Measurements from ENCODE around the gene BABAM2. TPM values are rescaled to one million over a fixed set of nuclear protein-coding genes. Genes with fewer than 3 reads are reported as not detected.
A peak's percentile ranks its signal among the peaks of the same experiment; 100 is the strongest.

The BABAM2 gene
- total and polyA plus RNA-seq, 2 of the 4 experiments (the other 2 are of a cell fraction): 20.9 to 23.1 TPM

DNA sequence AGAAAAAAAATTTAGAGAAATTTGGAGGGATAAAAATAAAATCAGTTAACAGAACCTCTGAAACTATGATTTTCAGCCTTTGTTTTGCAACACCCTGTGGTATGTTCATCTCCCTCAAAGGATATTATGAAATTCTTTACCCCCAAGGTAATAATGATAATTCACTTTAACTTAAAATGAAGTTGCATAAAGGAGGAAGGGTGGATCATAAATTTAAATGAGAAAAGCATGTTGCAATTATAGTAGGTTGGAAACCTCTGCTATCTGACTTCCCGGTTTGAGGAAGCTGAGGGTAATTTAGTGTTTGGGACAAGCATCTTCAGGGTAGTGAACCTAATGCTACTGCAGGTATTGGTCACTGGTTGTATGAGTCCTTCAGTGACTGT lies 102.9 kb downstream of the BABAM2 start:
- H2BK15ac ChIP-seq (ENCODE audit: low read depth, low read length): peak overlapping the region; percentile 97
- peak overlapping the region; percentile 70 for H4K91ac ChIP-seq (ENCODE audit: insufficient read depth, low read depth, low read length)
- H3K4me1 ChIP-seq (ENCODE audit: control insufficient read depth, insufficient read depth, low read length): peaks cover 6% of the 10 kb centered on the region
- H3K4ac ChIP-seq (ENCODE audit: low read depth, low read length): peak overlapping the region; percentile 79
- no CpG with 5 or more reads among the region's 1 CpG for WGBS, 2 experiments (ENCODE audit: extremely low coverage in 2 of 2, insufficient read length in 1 of 2)
- H3K18ac ChIP-seq (ENCODE audit: low read depth, low read length): peak overlapping the region; percentile 94; the same call in 1 of the 2 replicates
- ChIA-PET POLR2A (ENCODE audit: unreplicated experiment) (no interaction called here), CTCF (interaction anchor here (0.8 kb wide), 1 partner anchor 184 kb away, joined by 3 read pairs; no protein-coding TSS in a partner anchor)
- peak overlapping the region; percentile 57; the same call in 1 of the 2 replicates for H4K5ac ChIP-seq (ENCODE audit: low read depth, low read length)
- in situ Hi-C loops (cut with MboI; ENCODE audit: low sequenced_read_pairs): no loop called here
- peaks cover 5% of the 10 kb centered on the region for H3K9me1 ChIP-seq (ENCODE audit: insufficient read depth, low read length)
- no peak overlapping the region for H3K4me3 ChIP-seq (ENCODE audit: insufficient read depth, low read depth, low read length)
- peak overlapping the region; percentile 89 for H2BK120ac ChIP-seq (ENCODE audit: low read depth, low read length)
- H3K9ac ChIP-seq (ENCODE audit: low read depth, low read length): no peak overlapping the region
- no TSS peak for BruUV-seq (replicated peaks)
- H4K8ac ChIP-seq (ENCODE audit: low read depth in 2 of 2, low read length in 2 of 2): peak overlapping the region in 1 of 2 experiments; percentile 62; a peak in 3 of 4 replicates
- no peaks in the 10 kb centered on the region for H3K36me3 ChIP-seq (ENCODE audit: control insufficient read depth, insufficient read depth, low read length)
- TF ChIP-seq CEBPB (IDR thresholded peaks at IDR 0.05; ENCODE audit: low read depth, low read length): peak; percentile 22; the same call in 1 of the 2 replicates
- TF ChIP-seq FOS (IDR thresholded peaks at IDR 0.05; ENCODE audit: low read depth, low read length): no peak
- no peak for TF ChIP-seq SMC3 (IDR thresholded peaks at IDR 0.05; ENCODE audit: low read depth, low read length)
- dilution Hi-C loops (cut with HindIII; ENCODE audit: low sequenced_read_pairs, unreplicated experiment): no loop called here
- H2AK9ac ChIP-seq (replicated peaks; ENCODE audit: low read depth, low read length, poor library complexity): no peak overlapping the region
- intact Hi-C loops (cut with micrococcal nuclease): no loop called here
- ATAC-seq (ENCODE audit: low read depth): peak; percentile 35
- H3K56ac ChIP-seq (ENCODE audit: extremely low read depth, insufficient read depth, low read length): peak overlapping the region; percentile 34; the same call in 1 of the 2 replicates
- no peak for DNase-seq
- H3K79me1 ChIP-seq (ENCODE audit: low read depth in 1 of 2, low read length in 2 of 2): peaks cover 11 to 12% of the 10 kb centered on the region in 2 experiments
- peak overlapping the region; percentile 74 for H3K23ac ChIP-seq (ENCODE audit: low read depth, low read length)
- H3K14ac ChIP-seq (replicated peaks; ENCODE audit: low read depth, low read length): peak overlapping the region; percentile 94
- H3K27me3 ChIP-seq (ENCODE audit: control insufficient read depth, insufficient read depth, low read length): no peaks in the 10 kb centered on the region
- no peak overlapping the region for H2AFZ ChIP-seq (replicated peaks; ENCODE audit: low read length, poor library complexity)
- peaks cover 2% of the 10 kb centered on the region for H3K9me3 ChIP-seq (ENCODE audit: control insufficient read depth, insufficient read depth, low read length)
- H2BK5ac ChIP-seq (ENCODE audit: low read depth, low read length, poor library complexity, severe bottlenecking): peak overlapping the region; percentile 86
- no peak overlapping the region for H3K4me2 ChIP-seq (ENCODE audit: low read depth, low read length)
- no peaks in the 10 kb centered on the region for H4K20me1 ChIP-seq (ENCODE audit: insufficient read depth, low read length)
- H2AK5ac ChIP-seq (ENCODE audit: low read depth, low read length): peak overlapping the region; percentile 80
- peak overlapping the region; percentile 10; the same call in 1 of the 2 replicates for H3K27ac ChIP-seq (ENCODE audit: insufficient read depth, low read length)
- H2BK20ac ChIP-seq (ENCODE audit: low read depth, low read length): peak overlapping the region; percentile 93
